Panc1 (cell line): ENCODE results near the gene CES5A.
"Not testable (repeated sequence)": the region's sequence is repeated elsewhere in the genome, so short reads cannot be mapped to it uniquely, and the experiment has no call there.

Source experiments
- CTCF ChIP-seq: fragments of 450-650 bp; IDR thresholded peaks from 2 replicates; pipeline ENCODE4 v1.5.1; 2017; ENCODE audit warnings: mild to moderate bottlenecking
- POLR2AphosphoS5 ChIP-seq: IDR thresholded peaks from 2 replicates; pipeline ENCODE4 v1.6.1; 2012; ENCODE audit warnings: mild to moderate bottlenecking, low read depth, low read length, moderate library complexity
- SIN3A ChIP-seq: IDR thresholded peaks from 2 replicates; pipeline ENCODE4 v1.6.1; 2012; ENCODE audit warnings: low read depth, mild to moderate bottlenecking, low read length, moderate library complexity, borderline replicate concordance; ENCODE audit not compliant: insufficient read depth

DNA sequence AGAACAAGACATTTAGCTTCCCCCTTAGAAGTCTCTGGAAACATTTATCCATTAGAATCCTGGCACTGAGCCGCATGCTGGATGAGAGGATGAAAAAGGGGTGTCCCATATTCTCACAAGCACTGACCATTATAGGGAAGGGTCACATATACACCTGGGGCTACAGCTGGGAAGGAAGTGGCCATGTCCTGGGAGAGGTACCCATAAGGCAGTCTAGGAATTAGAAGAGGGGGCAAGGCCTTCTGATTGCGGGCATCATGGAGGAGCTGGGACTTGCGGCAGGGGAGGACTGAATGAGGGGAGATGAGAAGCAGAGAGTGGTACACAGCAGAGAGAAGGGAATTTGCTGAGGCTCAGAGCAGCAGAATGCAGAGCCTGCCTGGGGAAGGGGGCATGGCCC lies 45.9 kb downstream of the CES5A start:
- not testable (repeated sequence) for TF ChIP-seq POLR2AphosphoS5, CTCF, SIN3A
